ENCODE measurements around the gene RPS19. TPM values are rescaled to one million over a fixed set of nuclear protein-coding genes. Genes with fewer than 3 reads are reported as not detected.

The RPS19 gene
- total and polyA plus RNA-seq, 4 donors, result 1,039 to 4,419 (median 1,839) TPM

DNA sequence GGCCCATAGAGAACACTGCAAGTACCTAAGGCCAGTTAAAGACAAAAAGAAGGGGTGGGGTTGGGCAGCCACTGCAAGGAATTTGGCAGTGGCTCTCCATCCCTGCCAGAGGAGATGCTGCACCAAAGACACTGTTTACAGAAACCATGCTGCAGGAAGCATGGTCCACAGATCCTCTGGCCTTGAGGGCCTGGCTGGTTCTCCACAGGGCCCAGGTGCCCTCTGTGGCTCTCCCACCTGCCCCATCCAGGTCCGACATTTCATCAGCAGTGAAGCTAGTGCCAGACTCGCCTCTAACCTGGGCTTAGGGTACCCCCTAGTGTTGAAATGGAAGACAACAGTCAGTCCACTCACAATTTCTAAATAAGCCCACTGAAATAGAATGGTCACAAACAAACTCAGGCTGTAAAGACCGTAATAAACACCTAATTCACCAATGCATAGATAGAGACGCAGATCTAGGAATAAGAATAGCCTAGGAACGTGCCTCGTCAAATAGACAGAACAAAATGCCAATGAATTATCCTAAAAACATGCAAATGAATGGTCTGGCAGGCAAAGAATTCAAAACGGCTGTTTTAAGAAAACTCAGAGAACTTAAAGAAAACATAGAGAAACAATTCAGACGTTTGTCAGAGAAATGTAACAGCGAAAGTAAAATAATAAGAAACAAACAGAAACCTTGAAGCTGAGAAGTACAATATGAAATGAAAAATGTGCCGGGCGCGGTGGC lies 38.9 kb upstream of the RPS19 start:
- Histone ChIP-seq H3K9ac (ENCODE audit: insufficient read depth in 1 of 2, low read length in 2 of 2) (no peak overlapping the region), H3K27ac (ENCODE audit: low read depth in 1 of 2, low read length in 1 of 2) (no peak overlapping the region), H3K27me3 (ENCODE audit: control insufficient read depth in 3 of 3, insufficient read depth in 3 of 3, low read length in 2 of 3) (no peaks in the 10 kb centered on the region), H3K4me1 (ENCODE audit: control insufficient read depth in 5 of 5, insufficient read depth in 5 of 5, low read length in 5 of 5) (no peaks in the 10 kb centered on the region), H3K36me3 (ENCODE audit: control insufficient read depth in 4 of 4, insufficient read depth in 4 of 4, low read length in 4 of 4) (no peaks in the 10 kb centered on the region), H3K9me3 (ENCODE audit: control insufficient read depth in 4 of 4, insufficient read depth in 3 of 4, low read length in 3 of 4) (no peaks in the 10 kb centered on the region), H3K4me3 (no peak overlapping the region)
- ATAC-seq (ENCODE audit: insufficient read depth, low FRiP score) (peak; percentile 79), DNase-seq (peak in 2 of 3 donors; percentile 15 to 31)
- 35 to 39% methylated on average over 12 of the region's 12 CpGs for WGBS, 2 donors
- TF ChIP-seq, protein P1, sequence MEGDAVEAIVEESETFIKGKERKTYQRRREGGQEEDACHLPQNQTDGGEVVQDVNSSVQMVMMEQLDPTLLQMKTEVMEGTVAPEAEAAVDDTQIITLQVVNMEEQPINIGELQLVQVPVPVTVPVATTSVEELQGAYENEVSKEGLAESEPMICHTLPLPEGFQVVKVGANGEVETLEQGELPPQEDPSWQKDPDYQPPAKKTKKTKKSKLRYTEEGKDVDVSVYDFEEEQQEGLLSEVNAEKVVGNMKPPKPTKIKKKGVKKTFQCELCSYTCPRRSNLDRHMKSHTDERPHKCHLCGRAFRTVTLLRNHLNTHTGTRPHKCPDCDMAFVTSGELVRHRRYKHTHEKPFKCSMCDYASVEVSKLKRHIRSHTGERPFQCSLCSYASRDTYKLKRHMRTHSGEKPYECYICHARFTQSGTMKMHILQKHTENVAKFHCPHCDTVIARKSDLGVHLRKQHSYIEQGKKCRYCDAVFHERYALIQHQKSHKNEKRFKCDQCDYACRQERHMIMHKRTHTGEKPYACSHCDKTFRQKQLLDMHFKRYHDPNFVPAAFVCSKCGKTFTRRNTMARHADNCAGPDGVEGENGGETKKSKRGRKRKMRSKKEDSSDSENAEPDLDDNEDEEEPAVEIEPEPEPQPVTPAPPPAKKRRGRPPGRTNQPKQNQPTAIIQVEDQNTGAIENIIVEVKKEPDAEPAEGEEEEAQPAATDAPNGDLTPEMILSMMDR (IDR thresholded peaks at IDR 0.05; ENCODE audit: control extremely low read depth, extremely low read depth), result peak; percentile 41

DNA sequence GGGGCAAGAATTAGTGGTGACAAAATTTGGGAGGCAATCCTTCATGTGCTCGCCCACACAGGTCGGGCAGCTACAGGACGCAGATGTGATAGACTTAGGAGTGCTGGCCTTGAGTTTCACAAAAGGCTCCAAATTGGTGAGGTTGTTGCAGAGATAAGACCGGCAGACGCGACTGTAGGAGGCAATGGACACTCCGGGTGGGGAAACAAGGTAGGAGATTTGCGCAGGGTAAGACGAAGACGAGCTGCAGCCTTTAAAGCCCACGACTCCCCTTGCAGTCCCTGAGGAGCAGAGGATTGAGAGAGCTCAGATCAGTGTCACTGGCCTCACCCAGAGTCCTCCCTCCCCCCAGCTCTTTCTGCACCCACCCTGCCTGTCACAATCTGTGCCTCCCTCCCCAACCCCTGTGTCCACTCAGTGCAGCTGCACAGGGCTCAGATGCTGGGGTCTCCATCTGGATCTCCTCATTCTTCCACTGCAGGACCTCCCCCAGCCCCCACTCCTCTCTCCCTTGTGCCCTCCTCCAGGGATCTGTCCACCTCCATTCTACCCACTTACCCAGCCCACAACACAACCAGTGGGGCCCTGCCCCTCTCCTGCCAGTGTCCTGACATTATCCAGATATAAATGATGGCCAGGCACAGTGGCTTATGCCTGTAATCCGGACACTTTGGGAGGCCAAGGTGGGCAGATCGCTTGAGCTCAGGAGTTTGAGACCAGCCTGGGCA lies 21.9 kb upstream of the RPS19 start:
- Histone ChIP-seq H3K4me1 (ENCODE audit: control insufficient read depth in 5 of 5, insufficient read depth in 5 of 5, low read length in 5 of 5) (no peaks in the 10 kb centered on the region), H3K9me3 (ENCODE audit: control insufficient read depth in 4 of 4, insufficient read depth in 3 of 4, low read length in 3 of 4) (no peaks in the 10 kb centered on the region), H3K27me3 (ENCODE audit: control insufficient read depth in 3 of 3, insufficient read depth in 3 of 3, low read length in 2 of 3) (peaks cover 0 to 13% (median 0%) of the 10 kb centered on the region in 3 donors), H3K27ac (ENCODE audit: low read depth in 1 of 2, low read length in 1 of 2) (no peak overlapping the region), H3K4me3 (no peak overlapping the region), H3K36me3 (ENCODE audit: control insufficient read depth in 4 of 4, insufficient read depth in 4 of 4, low read length in 4 of 4) (no peaks in the 10 kb centered on the region), H3K9ac (ENCODE audit: insufficient read depth in 1 of 2, low read length in 2 of 2) (no peak overlapping the region)
- WGBS, 2 donors, result 68 to 81% methylated on average over 13 of the region's 13 CpGs
- DNase-seq (no peak), ATAC-seq (ENCODE audit: insufficient read depth, low FRiP score) (no peak)
- TF ChIP-seq, protein P1 (IDR thresholded peaks at IDR 0.05; ENCODE audit: control extremely low read depth, extremely low read depth), result no peak

DNA sequence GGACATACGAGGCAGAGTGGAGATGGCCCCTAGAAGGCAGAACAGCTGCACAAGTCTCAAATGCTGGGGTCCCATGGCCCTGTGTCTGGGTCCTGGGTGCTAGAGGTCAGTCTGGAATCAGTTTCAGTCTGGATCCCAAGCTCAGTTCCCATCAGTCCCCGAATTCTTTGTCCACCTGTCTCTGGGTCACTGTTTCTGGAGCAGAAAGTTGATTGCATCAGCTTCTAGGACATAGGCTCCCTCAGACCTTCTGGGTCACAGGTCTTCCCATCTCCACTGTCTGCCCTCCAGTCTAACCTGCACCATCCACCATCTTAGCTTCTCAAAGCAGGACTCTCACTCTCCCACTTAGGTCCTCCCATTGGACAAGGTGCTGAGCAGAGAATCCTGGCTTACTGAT lies 20.8 kb upstream of the RPS19 start:
- H3K9ac ChIP-seq (ENCODE audit: insufficient read depth in 1 of 2, low read length in 2 of 2), result no peak overlapping the region
- peaks cover 0 to 18% (median 0%) of the 10 kb centered on the region in 3 donors for H3K27me3 ChIP-seq (ENCODE audit: control insufficient read depth in 3 of 3, insufficient read depth in 3 of 3, low read length in 2 of 3)

More for the DNA sequence above, 20.8 kb upstream of the RPS19 start:
- Histone ChIP-seq H3K36me3 (ENCODE audit: control insufficient read depth in 4 of 4, insufficient read depth in 4 of 4, low read length in 4 of 4) (no peaks in the 10 kb centered on the region), H3K4me3 (no peak overlapping the region), H3K27ac (ENCODE audit: low read depth in 1 of 2, low read length in 1 of 2) (no peak overlapping the region), H3K4me1 (ENCODE audit: control insufficient read depth in 5 of 5, insufficient read depth in 5 of 5, low read length in 5 of 5) (no peaks in the 10 kb centered on the region), H3K9me3 (ENCODE audit: control insufficient read depth in 4 of 4, insufficient read depth in 3 of 4, low read length in 3 of 4) (no peaks in the 10 kb centered on the region)
- WGBS, 2 donors, result 61 to 72% methylated on average over 2 of the region's 2 CpGs
- no peak for ATAC-seq (ENCODE audit: insufficient read depth, low FRiP score)
- no peak for DNase-seq
- TF ChIP-seq, protein P1 (IDR thresholded peaks at IDR 0.05; ENCODE audit: control extremely low read depth, extremely low read depth), result no peak

Data from lung (tissue), 12 donors.